DND-41 (cell line): Measurements from ENCODE around the gene PIEZO2.

Experiments
- ATAC-seq: fragments of 200-7000 bp; cut with Tn5 transposase; 3 replicates; pipeline ENCODE4 v1.9.1; 2021; ENCODE audit warnings: low read depth; ENCODE audit not compliant: insufficient read depth
- DNase-seq: peaks from one replicate; pipeline ENCODE4 v3.0.0-alpha.2; 2020
- H2AFZ ChIP-seq: 2 replicates; pipeline ENCODE4 v1.6.0; 2012; ENCODE audit warnings: low read depth, low read length
- H3K27ac ChIP-seq: 2 replicates; pipeline ENCODE4 v1.5.1; 2012; ENCODE audit warnings: low read length, inconsistent platforms
- H3K27me3 ChIP-seq: fragments of 200-600 bp; sonication (generic); 2 replicates; pipeline ENCODE4 v1.6.0; 2012; ENCODE audit warnings: low read length, mild to moderate bottlenecking, inconsistent platforms; ENCODE audit not compliant: insufficient read depth, poor library complexity
- H3K36me3 ChIP-seq: 2 replicates; pipeline ENCODE4 v1.5.1; 2012; ENCODE audit warnings: low read length, inconsistent platforms; ENCODE audit not compliant: insufficient read depth
- H3K4me1 ChIP-seq: 2 replicates; pipeline ENCODE4 v1.5.1; 2012; ENCODE audit warnings: mild to moderate bottlenecking, low read length; ENCODE audit not compliant: insufficient read depth
- H3K4me2 ChIP-seq: 2 replicates; pipeline ENCODE4 v1.6.0; 2012; ENCODE audit warnings: mild to moderate bottlenecking, moderate library complexity, low read length, inconsistent platforms; ENCODE audit not compliant: insufficient read depth
- H3K4me3 ChIP-seq, 2 experiments: fragments of 200-600 bp in 1 of 2; shearing (Covaris generic) in 1 of 2; 2 replicates each; pipeline ENCODE4 v1.5.1; 2012 to 2016; ENCODE audit warnings: inconsistent platforms in 2 of 2, low read length in 2 of 2, mild to moderate bottlenecking in 2 of 2, low read depth in 1 of 2, moderate library complexity in 1 of 2
- H3K79me2 ChIP-seq: 2 replicates; pipeline ENCODE4 v1.6.0; 2012; ENCODE audit warnings: low read length, inconsistent platforms; ENCODE audit not compliant: insufficient read depth
- H3K9ac ChIP-seq: 2 replicates; pipeline ENCODE4 v1.6.0; 2012; ENCODE audit warnings: low read depth, mild to moderate bottlenecking, inconsistent platforms, low read length, moderate library complexity
- H3K9me3 ChIP-seq: 2 replicates; pipeline ENCODE4 v1.5.1; 2012; ENCODE audit warnings: low read length, moderate library complexity, mild to moderate bottlenecking, inconsistent platforms; ENCODE audit not compliant: insufficient read depth, severe bottlenecking
- H4K20me1 ChIP-seq: 2 replicates; pipeline ENCODE4 v1.6.0; 2012; ENCODE audit warnings: low read length; ENCODE audit not compliant: insufficient read depth
- EZH2 ChIP-seq: IDR thresholded peaks from 3 replicates; pipeline ENCODE4 v1.6.1; 2012; ENCODE audit warnings: borderline replicate concordance, low read depth, mild to moderate bottlenecking, moderate library complexity, low read length, inconsistent platforms; ENCODE audit not compliant: severe bottlenecking
- TF ChIP-seq, protein P1 (sequence below): IDR thresholded peaks from 2 replicates; pipeline ENCODE4 v1.5.1; 2012; ENCODE audit warnings: borderline replicate concordance, low read length, moderate library complexity, mild to moderate bottlenecking; ENCODE audit not compliant: poor library complexity, severe bottlenecking; ENCODE audit errors: extremely low read depth

The PIEZO2 gene

DNA sequence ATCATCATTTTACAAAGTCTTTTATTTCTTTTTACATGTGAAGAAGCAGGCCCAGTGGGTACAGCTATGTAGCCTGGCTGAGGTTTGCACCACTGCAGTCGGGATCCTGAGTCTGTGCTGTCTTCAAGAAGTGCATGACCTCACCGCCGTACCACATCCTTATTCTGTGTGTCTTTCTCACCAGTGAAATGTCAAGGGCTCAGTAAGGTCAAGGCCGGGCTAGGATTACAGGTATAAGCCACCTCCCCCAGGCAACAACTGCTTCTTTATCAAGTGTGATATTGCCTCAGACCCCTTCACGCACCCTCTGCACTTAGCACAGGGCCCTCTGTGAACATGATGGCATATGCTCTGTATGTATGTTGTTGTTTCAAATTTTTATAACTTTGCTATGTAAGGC lies 76.7 kb downstream of the PIEZO2 start:
- Histone ChIP-seq H3K4me3 (no peak overlapping the region), H3K9ac (no peak overlapping the region), H3K27ac (no peak overlapping the region), H3K27me3 (no peaks in the 10 kb centered on the region), H3K4me2 (no peak overlapping the region), H3K36me3 (no peaks in the 10 kb centered on the region), H2AFZ (no peak overlapping the region), H4K20me1 (no peaks in the 10 kb centered on the region), H3K79me2 (no peaks in the 10 kb centered on the region), H3K4me1 (no peaks in the 10 kb centered on the region), H3K9me3 (no peaks in the 10 kb centered on the region)
- DNase-seq (no peak), ATAC-seq (no peak)
- TF ChIP-seq EZH2: no peak
- TF ChIP-seq, protein P1, sequence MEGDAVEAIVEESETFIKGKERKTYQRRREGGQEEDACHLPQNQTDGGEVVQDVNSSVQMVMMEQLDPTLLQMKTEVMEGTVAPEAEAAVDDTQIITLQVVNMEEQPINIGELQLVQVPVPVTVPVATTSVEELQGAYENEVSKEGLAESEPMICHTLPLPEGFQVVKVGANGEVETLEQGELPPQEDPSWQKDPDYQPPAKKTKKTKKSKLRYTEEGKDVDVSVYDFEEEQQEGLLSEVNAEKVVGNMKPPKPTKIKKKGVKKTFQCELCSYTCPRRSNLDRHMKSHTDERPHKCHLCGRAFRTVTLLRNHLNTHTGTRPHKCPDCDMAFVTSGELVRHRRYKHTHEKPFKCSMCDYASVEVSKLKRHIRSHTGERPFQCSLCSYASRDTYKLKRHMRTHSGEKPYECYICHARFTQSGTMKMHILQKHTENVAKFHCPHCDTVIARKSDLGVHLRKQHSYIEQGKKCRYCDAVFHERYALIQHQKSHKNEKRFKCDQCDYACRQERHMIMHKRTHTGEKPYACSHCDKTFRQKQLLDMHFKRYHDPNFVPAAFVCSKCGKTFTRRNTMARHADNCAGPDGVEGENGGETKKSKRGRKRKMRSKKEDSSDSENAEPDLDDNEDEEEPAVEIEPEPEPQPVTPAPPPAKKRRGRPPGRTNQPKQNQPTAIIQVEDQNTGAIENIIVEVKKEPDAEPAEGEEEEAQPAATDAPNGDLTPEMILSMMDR: no peak

DNA sequence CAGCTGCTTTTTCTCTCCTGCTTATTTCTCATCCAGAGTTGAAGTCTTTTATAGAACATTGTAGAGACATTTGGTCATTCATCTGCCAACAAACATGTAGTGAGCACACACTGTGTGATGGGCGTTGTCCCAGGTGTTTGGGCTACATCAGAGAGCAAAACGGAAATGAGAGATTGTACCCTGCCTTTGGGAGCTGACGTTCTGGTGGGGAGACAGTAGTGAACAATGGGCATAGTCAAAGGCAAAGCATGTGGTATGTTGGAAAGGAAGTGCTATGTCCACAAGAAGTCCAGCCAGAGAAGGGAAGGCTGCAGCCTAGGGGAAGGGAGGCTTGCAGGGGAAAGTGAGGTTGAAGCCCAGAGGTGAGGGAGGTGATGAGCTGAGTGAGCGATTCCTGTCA lies 78.1 kb downstream of the PIEZO2 start:
- no peaks in the 10 kb centered on the region for H3K9me3 ChIP-seq
- ATAC-seq (no peak), DNase-seq (no peak)
- H2AFZ ChIP-seq: no peak overlapping the region
- no peak for TF ChIP-seq EZH2
- TF ChIP-seq, protein P1: no peak
- H3K4me3 ChIP-seq: no peak overlapping the region
- no peaks in the 10 kb centered on the region for H3K79me2 ChIP-seq
- no peaks in the 10 kb centered on the region for H3K4me1 ChIP-seq
- no peaks in the 10 kb centered on the region for H3K27me3 ChIP-seq
- H3K36me3 ChIP-seq: no peaks in the 10 kb centered on the region
- H3K9ac ChIP-seq: no peak overlapping the region
- H3K27ac ChIP-seq: no peak overlapping the region
- no peaks in the 10 kb centered on the region for H4K20me1 ChIP-seq
- H3K4me2 ChIP-seq: no peak overlapping the region

DNA sequence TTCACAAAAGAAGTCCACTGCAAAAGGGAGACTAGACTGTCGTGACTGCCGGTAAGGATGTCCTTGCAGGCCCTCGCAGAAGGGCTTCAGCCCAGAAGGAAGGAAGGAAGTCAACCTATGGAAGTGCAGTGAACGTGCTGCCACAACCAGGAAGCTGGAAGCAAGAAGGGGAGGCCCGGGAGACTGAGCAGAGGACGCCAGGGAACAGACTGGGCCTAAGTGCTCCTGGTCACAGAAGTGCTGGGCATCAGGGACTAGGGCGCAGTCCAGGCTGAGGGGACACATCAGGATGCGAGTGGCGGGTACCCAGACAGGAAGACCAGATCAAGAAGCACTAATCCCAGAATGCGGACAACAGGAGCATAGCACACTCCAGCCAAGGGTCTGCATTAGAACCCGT lies 78.8 kb downstream of the PIEZO2 start:
- ATAC-seq: no peak
- no peak overlapping the region for H2AFZ ChIP-seq
- no peak for DNase-seq
- no peaks in the 10 kb centered on the region for H4K20me1 ChIP-seq
- H3K4me1 ChIP-seq: no peaks in the 10 kb centered on the region
- H3K27ac ChIP-seq: no peak overlapping the region
- no peak overlapping the region for H3K4me3 ChIP-seq
- no peaks in the 10 kb centered on the region for H3K36me3 ChIP-seq
- TF ChIP-seq, protein P1: no peak
- TF ChIP-seq EZH2: no peak
- no peaks in the 10 kb centered on the region for H3K79me2 ChIP-seq
- H3K4me2 ChIP-seq: no peak overlapping the region
- no peak overlapping the region for H3K9ac ChIP-seq
- no peaks in the 10 kb centered on the region for H3K27me3 ChIP-seq
- H3K9me3 ChIP-seq: no peaks in the 10 kb centered on the region

DNA sequence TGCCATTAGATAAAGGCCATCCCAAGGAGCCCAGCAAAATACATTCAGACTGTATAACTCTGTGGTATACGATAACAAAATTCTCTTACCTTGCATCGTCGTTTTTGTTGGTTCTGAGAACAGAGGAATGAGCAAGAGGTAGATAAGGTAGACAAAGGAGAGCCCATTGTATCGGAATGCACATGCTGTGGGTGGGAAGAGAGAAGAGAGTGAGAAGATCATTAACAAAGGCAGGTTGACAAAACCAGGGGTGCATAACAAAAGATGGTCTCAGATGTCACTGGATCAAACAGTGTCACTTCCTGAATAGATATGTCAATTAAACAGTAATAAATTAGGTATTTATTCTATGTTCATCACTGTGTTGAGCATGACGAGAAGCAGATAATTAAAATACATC lies 83.3 kb downstream of the PIEZO2 start:
- H3K9ac ChIP-seq: no peak overlapping the region
- no peaks in the 10 kb centered on the region for H3K79me2 ChIP-seq
- H3K27me3 ChIP-seq: no peaks in the 10 kb centered on the region
- no peaks in the 10 kb centered on the region for H3K9me3 ChIP-seq
- H2AFZ ChIP-seq: no peak overlapping the region
- H4K20me1 ChIP-seq: no peaks in the 10 kb centered on the region
- H3K4me1 ChIP-seq: no peaks in the 10 kb centered on the region
- ATAC-seq: no peak
- H3K4me3 ChIP-seq: no peak overlapping the region
- no peaks in the 10 kb centered on the region for H3K36me3 ChIP-seq
- H3K4me2 ChIP-seq: no peak overlapping the region
- TF ChIP-seq EZH2: no peak
- TF ChIP-seq, protein P1: no peak
- H3K27ac ChIP-seq: no peak overlapping the region
- DNase-seq: no peak
